GM12878 (cell line): ENCODE measurements around the gene GALNT15. TPM values are rescaled to one million over a fixed set of nuclear protein-coding genes. Genes with fewer than 3 reads are reported as not detected.

ENCODE experiments used
- ATAC-seq: fragments of 200-7000 bp; cut with Tn5 transposase; 3 replicates; pipeline ENCODE4 v1.9.1; 2020; ENCODE audit warnings: mild to moderate bottlenecking, moderate library complexity
- BruUV-seq: library from RNA; stranded (reverse); fragments of 400-500 nt; replicated peaks from 2 replicates; lab custom pipeline; 2021; lab: Mats Ljungman, UMichigan
- CTCF ChIA-PET: fragments of 300-600 bp; sonication (Branson Sonifier 250); formaldehyde crosslinking; extraction: SDS; loops from one replicate; lab custom pipeline; 2021; ENCODE audit warnings: inconsistent platforms; lab: Yijun Ruan, JAX
- POLR2A ChIA-PET: fragments of 350-600 bp; formaldehyde crosslinking; extraction: SDS; loops from one replicate; lab custom pipeline; 2021; ENCODE audit warnings: inconsistent platforms; lab: Charles Lee
- RAD21 ChIA-PET: fragments of 300-600 bp; sonication (Branson Sonifier 250); formaldehyde crosslinking; loops from one replicate; lab custom pipeline; 2023; ENCODE audit warnings: antibody characterized with exemption; ENCODE audit not compliant: unreplicated experiment; lab: Charles Lee
- SMC1A ChIA-PET: fragments of 300-600 bp; sonication (Branson Sonifier 250); formaldehyde crosslinking; loops from one replicate; lab custom pipeline; 2023; ENCODE audit not compliant: unreplicated experiment, uncharacterized antibody; lab: Charles Lee
- DNase-seq: peaks from one replicate; pipeline ENCODE4 v3.0.0-alpha.2; 2011; ENCODE audit warnings: low read depth, low spot score
- FAIRE-seq: peaks from 3 replicates; lab custom pipeline; 2011; peaks lifted over from hg19 to GRCh38; lab: Jason Lieb, UNC
- H2AFZ ChIP-seq: 2 replicates; pipeline ENCODE4 v1.6.0; 2011; ENCODE audit warnings: low read depth, low read length, control low read depth; ENCODE audit not compliant: control insufficient read depth
- H3K27ac ChIP-seq: 2 replicates; pipeline ENCODE4 v1.5.1; 2011; ENCODE audit warnings: control low read depth; ENCODE audit not compliant: control insufficient read depth, insufficient read depth
- H3K27me3 ChIP-seq, 2 experiments: replicated peaks in 1 of 2; 2 replicates each; pipeline versions ENCODE4 v1.6.0 to v1.6.1; 2011; ENCODE audit warnings: low read length in 1 of 2; ENCODE audit not compliant: control insufficient read depth in 2 of 2, insufficient read depth in 2 of 2
- H3K36me3 ChIP-seq, 2 experiments: 2 replicates each; pipeline ENCODE4 v1.5.1; 2011; ENCODE audit warnings: low read length in 1 of 2; ENCODE audit not compliant: control insufficient read depth in 2 of 2, insufficient read depth in 2 of 2
- H3K4me1 ChIP-seq: 2 replicates; pipeline ENCODE4 v1.6.1; 2011; ENCODE audit warnings: mild to moderate bottlenecking, low read length, moderate library complexity, mixed read lengths; ENCODE audit not compliant: control insufficient read depth, insufficient read depth
- H3K4me2 ChIP-seq: 2 replicates; pipeline ENCODE4 v1.6.0; 2011; ENCODE audit warnings: control low read depth; ENCODE audit not compliant: control insufficient read depth, insufficient read depth
- H3K4me3 ChIP-seq: fragments of 200-600 bp; sonication (generic); 2 replicates; pipeline ENCODE4 v1.5.1; 2016
- H3K79me2 ChIP-seq: 2 replicates; pipeline ENCODE4 v1.6.0; 2011; ENCODE audit warnings: low read length; ENCODE audit not compliant: control insufficient read depth, insufficient read depth
- H3K9ac ChIP-seq: 2 replicates; pipeline ENCODE4 v1.8.0; 2011; ENCODE audit warnings: low read length, control low read depth, mixed read lengths; ENCODE audit not compliant: control insufficient read depth, insufficient read depth
- H3K9me3 ChIP-seq: replicated peaks from 3 replicates; pipeline ENCODE4 v1.5.1; 2011; ENCODE audit warnings: mild to moderate bottlenecking, low read length; ENCODE audit not compliant: control insufficient read depth, insufficient read depth
- H4K20me1 ChIP-seq: 2 replicates; pipeline ENCODE4 v1.6.0; 2011; ENCODE audit not compliant: control insufficient read depth, insufficient read depth
- CEBPB ChIP-seq, 2 experiments: fragments of 150-350 bp in 1 of 2; IDR thresholded peaks; 2 replicates each; pipeline ENCODE4 v1.6.1; 2012 to 2014; ENCODE audit warnings: low read depth in 2 of 2, low read length in 2 of 2, borderline replicate concordance in 1 of 2, inconsistent platforms in 1 of 2
- CEBPZ ChIP-seq: fragments of 150-350 bp; IDR thresholded peaks from 2 replicates; pipeline ENCODE4 v1.6.1; 2016; ENCODE audit warnings: low read depth, low read length
- FOS ChIP-seq: IDR thresholded peaks from 3 replicates; pipeline ENCODE4 v1.6.1; 2011; ENCODE audit warnings: borderline replicate concordance; ENCODE audit not compliant: insufficient read length; ENCODE audit errors: extremely low read depth
- NBN ChIP-seq: fragments of 450-650 bp; IDR thresholded peaks from 2 replicates; pipeline ENCODE4 v1.6.1; 2016
- SMC3 ChIP-seq: IDR thresholded peaks from 2 replicates; pipeline ENCODE4 v1.6.1; 2011; ENCODE audit warnings: low read length, improper control_type of control experiment, borderline replicate concordance
- STAT3 ChIP-seq: IDR thresholded peaks from 2 replicates; pipeline ENCODE4 v1.6.1; 2011; ENCODE audit warnings: low read depth, low read length, improper control_type of control experiment
- YY1 ChIP-seq: IDR thresholded peaks from 2 replicates; pipeline ENCODE4 v1.6.1; 2011; ENCODE audit warnings: low read depth, mild to moderate bottlenecking, low read length
- ZBTB11 ChIP-seq: fragments of 450-650 bp; formaldehyde crosslinking; IDR thresholded peaks from 2 replicates; pipeline ENCODE4 v1.5.0; 2022; ENCODE audit warnings: mild to moderate bottlenecking, missing genetic modification characterization
- ZBTB33 ChIP-seq: fragments of 450-650 bp; IDR thresholded peaks from 2 replicates; pipeline ENCODE4 v1.6.1; 2017; ENCODE audit warnings: mild to moderate bottlenecking
- WGBS: methylation state at CpG from one replicate; pipeline ENCODE4 v1.1.6; 2016; ENCODE audit warnings: low lambda C conversion rate; ENCODE audit not compliant: insufficient replicate concordance, insufficient coverage; ENCODE audit errors: missing lambda C conversion rate; 5-methylcytosine and 5-hydroxymethylcytosine counted together
- in situ Hi-C: fragments of 300-500 bp; cut with MboI; formaldehyde crosslinking; loops from 9 replicates; pipeline ENCODE4 v1.14.3; 2018; ENCODE audit warnings: mixed read lengths
- intact Hi-C: fragments of 100-400 bp; cut with micrococcal nuclease; formaldehyde crosslinking; loops from one replicate; pipeline ENCODE4 v1.14.2; 2022; ENCODE audit not compliant: unreplicated experiment
- polyA plus RNA-seq, 11 experiments: library from polyadenylated mRNA; depleted of rRNA in 4 of 11; unstranded in 6 of 11; stranded (reverse) in 5 of 11; fragments of >200 nt; fragmentation: Nextera tagmentation in 4 of 11; fragmentation: Illumina TruSeq in 1 of 11; extraction: Ambion mirVana in 4 of 11; extraction: Trizol in 1 of 11; gene quantifications; 1 replicate in 1 of 11; 2 replicates in 10 of 11; pipeline versions ENCODE4 v1.2.1 to v1.2.3, GENCODE V29; 2011 to 2016; ENCODE audit warnings: inconsistent platforms in 2 of 11, missing spikeins in 2 of 11, low read depth in 1 of 11
- total RNA-seq, 4 experiments: library from RNA; depleted of rRNA in 3 of 4; stranded (reverse); fragments of >200 nt in 3 of 4; fragmentation: Illumina TruSeq in 1 of 4; extraction: Trizol in 1 of 4; gene quantifications; 2 replicates each; pipeline versions ENCODE4 v1.2.1 to v1.2.3, GENCODE V29; 2013 to 2021

Gene GALNT15
- total and polyA plus RNA-seq, 10 of the 15 experiments (the other 5 are each of a cell fraction or from before 2014, with no cell fraction given): 0.03 to 0.05 TPM; not detected in 8

DNA sequence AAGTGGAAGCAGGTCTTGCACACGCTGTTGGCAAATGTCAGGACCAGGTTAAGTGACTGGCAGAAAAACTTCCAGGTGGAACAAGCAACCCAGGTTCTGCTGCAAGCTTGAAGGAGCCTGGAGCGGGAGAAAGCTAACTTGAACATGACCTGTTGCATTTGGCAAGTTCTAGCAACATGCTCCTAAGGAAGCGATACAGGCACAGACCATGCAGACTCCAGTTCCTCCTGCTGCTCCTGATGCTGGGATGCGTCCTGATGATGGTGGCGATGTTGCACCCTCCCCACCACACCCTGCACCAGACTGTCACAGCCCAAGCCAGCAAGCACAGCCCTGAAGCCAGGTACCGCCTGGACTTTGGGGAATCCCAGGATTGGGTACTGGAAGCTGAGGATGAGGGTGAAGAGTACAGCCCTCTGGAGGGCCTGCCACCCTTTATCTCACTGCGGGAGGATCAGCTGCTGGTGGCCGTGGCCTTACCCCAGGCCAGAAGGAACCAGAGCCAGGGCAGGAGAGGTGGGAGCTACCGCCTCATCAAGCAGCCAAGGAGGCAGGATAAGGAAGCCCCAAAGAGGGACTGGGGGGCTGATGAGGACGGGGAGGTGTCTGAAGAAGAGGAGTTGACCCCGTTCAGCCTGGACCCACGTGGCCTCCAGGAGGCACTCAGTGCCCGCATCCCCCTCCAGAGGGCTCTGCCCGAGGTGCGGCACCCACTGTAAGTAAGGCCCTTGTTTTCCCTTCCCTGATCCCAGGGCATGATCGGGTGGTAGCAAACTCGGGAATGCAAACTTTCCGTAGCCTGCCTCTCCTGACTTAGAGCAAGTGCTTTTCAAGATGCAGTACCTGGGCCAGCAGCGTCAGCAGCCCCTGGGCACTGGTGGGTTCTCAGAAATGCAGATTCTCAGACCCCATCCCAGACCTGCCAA, 759 bp downstream of the GALNT15 start (continued):
- TF ChIP-seq ZBTB11 (CRISPR knock-in tag): no peak

DNA sequence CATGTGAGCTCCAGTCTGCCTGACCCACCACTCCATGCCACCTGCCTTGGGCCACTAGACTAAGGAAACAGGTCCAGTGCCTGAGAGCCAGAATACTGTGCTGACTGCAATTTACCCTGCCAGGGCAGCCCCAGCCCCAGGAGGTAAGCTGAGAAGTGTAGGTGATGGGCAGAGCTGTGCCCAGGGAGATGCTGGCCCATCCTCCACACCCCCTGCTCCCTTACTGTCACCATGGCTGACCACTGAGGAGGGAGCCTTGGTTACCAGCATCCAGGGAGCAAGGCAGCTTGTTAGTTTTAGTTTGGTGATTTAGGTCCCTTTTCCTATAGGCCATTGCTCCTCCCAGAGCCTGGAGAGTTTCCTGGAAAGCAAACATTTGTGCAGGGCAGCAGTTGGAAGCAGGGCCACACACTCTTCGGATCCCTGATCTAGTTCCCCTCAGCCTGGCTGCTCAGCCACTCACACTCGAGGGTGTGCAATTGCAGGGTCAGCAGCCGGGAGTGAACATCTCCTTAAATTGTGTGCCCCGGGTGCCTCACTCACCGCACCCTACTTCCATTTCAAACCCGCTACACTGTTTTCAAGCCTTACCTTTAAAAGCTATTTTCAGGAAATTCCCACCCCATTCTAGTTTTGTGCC, 2.0 kb downstream of the GALNT15 start:
- in situ Hi-C loops: loop anchor here (10.0 kb wide), 1 partner anchor 132 kb away; no protein-coding TSS in a partner anchor
- POLR2A ChIA-PET: no interaction called here
- FAIRE-seq: no peak
- TF ChIP-seq STAT3 (no peak), NBN (no peak), CEBPZ (no peak), ZBTB33 (no peak), SMC3 (no peak), FOS (no peak), YY1 (no peak), CEBPB (IDR thresholded peaks at IDR 0.05; ENCODE audit: borderline replicate concordance in 1 of 2, low read depth in 2 of 2, low read length in 2 of 2) (no peak)

More for the DNA sequence above, 2.0 kb downstream of the GALNT15 start:
- SMC1A ChIA-PET: interaction anchor here (0.9 to 2.2 kb wide), 2 partner anchors 57 to 127 kb away, joined by 3 to 13 read pairs; no protein-coding TSS in a partner anchor
- ATAC-seq (no peak), DNase-seq (no peak)
- no TSS peak for BruUV-seq
- Histone ChIP-seq H3K9me3 (no peaks in the 10 kb centered on the region), H3K79me2 (no peaks in the 10 kb centered on the region), H3K27me3 (peaks cover 0 to 3% of the 10 kb centered on the region in 2 experiments; a peak in 2 of 4 replicates), H2AFZ (no peak overlapping the region), H3K4me3 (no peak overlapping the region), H3K9ac (no peak overlapping the region), H4K20me1 (no peaks in the 10 kb centered on the region), H3K27ac (no peak overlapping the region), H3K4me2 (no peak overlapping the region), H3K36me3 (no peaks in the 10 kb centered on the region), H3K4me1 (no peaks in the 10 kb centered on the region)
- RAD21 ChIA-PET: interaction anchor here (0.5 to 0.9 kb wide), 2 partner anchors 80 to 127 kb away, joined by 3 read pairs; no protein-coding TSS in a partner anchor
- CTCF ChIA-PET: interaction anchor here (9.8 kb wide), 1 partner anchor 128 kb away, joined by 127 read pairs; no protein-coding TSS in a partner anchor
- WGBS: 39% methylated on average over 6 of the region's 6 CpGs
- intact Hi-C loops: loop anchor here (10.0 kb wide), 1 partner anchor 542 kb away; no protein-coding TSS in a partner anchor
